CD1c-positive myeloid dendritic cell (primary cell): ENCODE results near the gene GPA33.
A peak's percentile ranks its signal among the peaks of the same experiment; 100 is the strongest.
"Not testable (repeated sequence)": the region's sequence is repeated elsewhere in the genome, so short reads cannot be mapped to it uniquely, and the experiment has no call there.

Experiments used
- DNase-seq: peaks from one replicate; pipeline ENCODE4 v3.0.0-alpha.2; 2016; ENCODE audit errors: extremely low spot score

Gene GPA33

DNA sequence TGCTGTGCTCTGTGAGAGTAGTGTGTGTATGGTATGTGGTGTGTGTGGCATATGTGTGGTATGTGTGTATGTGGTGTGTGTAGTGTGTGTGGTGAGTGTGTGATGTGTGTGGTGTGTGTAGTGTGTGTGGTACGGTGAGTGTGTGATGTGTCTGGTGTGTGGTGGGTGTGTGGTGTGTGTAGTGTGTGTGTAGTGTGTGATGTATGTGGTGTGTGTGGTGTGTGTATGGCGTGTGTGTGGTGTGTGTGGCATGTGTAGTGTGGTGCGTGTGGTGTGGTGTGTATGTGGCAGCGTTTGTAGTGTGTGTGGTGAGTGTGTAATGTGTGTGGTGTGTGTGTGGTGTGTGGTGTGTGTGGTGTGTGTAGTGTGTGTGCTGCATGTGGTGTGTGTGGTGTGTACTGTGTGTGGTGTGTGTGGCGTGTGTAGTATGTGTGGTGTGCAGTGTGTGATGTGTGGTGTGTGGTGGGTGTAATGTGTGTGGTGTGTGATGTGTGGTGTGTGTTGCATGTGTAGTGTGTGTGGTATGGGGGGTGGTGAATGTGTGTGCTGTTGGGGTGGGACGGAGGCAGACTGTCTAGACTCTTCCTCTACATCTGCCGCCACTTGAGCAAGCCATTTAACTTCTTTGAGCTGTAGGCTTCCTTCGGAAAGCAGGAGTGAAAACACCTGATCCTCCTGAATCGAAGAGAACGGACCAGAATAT lies 33.5 kb downstream of the GPA33 start:
- no peak for DNase-seq

DNA sequence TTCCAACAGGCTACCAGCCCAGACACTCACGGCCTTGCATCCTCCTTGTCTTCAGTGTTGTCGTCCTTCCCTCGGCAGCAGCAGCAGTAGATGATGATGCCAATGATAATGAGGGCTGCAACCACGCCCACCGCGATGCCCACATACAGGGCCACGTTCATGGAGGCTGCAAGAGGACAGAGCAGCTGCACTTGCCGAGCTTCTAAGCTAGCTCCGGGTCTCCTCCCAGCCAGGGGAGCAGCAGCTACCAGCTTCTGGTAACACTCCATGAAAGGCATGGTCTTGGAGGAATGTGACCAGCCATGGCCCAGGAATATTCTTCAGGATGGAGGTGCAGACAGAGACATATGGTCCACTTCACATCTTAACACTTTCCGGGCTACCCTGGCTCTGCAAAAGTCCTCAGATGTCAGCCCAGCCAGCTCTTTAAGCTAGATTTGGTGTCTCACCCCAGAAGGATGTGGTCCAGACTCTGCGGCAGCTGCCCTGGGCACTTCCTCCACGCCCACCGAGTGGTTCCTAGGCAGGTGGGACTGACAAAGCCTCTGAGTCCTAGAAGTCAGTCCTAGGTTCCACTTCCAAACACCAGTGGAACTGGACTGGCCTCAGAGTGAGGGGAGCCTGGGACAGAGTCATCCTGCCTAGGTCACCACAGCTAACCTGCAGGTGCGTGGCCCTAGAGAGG lies 35.1 kb downstream of the GPA33 start:
- no peak for DNase-seq

DNA sequence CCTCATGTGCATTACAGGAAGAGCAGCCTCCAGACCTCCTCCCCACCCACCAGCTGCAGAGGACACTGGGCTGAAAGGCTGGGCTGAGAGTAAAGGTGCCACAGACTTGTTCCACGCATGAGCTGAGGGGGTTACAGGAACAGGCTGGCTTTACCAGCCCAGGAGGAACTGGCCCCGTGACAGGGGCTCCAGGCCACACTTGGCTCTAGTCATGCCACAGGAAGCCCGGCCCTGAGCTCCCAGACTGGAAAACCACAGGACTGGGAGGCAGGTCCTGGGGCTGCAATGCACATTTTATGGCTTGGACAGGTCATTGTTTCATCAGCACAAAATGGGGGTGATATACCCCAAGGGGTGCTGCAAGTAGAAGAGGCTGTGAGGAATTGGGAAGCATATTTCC lies 35.6 kb downstream of the GPA33 start:
- no peak for DNase-seq

DNA sequence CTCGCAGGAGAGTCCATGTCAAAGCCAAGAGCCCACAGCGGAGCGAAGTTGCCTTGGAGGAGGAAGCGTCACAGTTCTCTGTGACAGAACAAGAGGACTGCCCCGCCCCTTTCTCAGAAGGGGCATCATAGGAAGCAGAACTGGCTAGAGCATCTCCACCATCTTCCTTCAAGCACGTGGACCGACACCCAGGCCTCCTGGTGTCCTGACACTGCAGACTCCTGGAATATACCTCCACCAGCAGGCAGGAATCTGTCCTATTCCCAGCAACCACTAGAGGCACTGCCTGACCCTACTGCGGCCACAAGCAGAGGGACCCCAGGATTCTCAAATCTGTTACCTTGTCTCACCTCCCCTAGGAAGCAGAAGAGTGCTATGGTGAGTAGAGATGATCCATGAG lies 37.8 kb downstream of the GPA33 start:
- DNase-seq: no peak

DNA sequence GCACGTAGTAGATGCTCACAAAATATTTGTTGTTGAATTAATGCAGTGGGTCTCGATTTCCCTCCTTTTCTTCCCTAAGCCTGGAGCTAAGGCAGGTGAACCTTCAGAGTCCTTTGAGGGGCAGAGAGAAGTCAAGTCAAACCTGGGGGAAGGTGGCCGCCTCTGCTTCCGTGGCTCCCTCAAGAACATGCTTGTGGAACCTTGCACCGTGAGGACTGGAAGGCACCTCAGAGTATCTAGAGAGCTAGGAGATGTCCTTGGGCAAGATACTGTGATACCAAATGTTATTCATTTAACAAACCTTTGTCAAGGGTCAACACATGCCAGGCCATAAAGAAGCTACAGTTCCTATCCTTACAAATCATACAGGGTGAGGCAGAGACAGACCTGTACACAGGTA lies 38.3 kb downstream of the GPA33 start:
- no peak for DNase-seq

DNA sequence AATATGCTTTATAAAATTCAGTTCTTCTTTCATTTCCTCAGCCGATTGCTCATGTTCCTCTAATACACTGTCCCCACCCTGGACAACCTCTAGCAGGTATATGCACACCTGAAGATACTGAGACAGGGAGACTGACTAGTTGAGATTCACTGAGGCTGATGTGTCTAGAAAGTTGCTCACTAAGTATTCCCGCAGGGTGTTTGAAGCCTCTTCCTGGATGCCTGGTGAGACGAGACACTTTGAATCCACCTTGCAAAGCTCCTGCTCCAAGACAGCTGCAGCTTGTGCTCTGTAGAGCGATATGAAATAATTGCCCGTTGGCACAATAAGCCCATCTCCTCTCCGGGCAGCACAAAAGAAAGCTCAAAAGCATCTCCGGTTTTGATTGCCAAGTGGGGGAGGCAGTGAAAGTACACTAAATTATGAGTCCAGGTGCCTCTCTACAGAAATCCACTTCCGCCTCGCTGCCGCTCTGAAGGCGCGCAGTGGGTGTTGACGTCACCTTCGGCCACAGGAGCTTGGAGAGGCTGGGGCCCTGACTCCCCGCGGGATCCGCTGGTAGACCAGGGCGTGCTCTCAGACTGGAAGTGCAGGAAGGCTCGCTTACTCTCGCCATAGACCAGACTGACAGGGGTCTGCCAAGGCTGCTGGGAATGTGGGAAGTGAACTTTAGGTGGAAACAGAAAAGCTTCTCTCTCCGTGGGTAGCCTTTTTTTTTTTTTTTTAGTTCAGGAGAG lies 46.3 kb downstream of the GPA33 start:
- DNase-seq: peak; percentile 54

DNA sequence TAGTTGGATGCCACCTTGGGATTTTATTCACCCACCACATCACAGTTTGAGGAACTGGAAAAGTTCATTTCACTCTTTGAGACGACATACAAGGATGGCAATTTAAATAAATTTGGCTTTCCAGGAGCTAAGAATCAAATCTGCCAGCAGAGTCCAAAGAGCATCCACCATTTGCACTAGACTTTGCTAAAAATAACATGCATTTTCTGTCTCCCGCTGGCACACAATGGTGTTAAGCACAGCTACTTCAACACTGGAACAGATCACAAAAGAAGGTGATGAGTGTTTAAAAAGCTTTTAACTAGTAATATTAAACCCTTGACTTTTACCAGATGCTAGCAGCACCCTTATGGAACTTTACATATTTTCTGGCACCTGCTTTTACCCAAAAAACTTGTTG lies 56.5 kb downstream of the GPA33 start:
- no peak for DNase-seq

DNA sequence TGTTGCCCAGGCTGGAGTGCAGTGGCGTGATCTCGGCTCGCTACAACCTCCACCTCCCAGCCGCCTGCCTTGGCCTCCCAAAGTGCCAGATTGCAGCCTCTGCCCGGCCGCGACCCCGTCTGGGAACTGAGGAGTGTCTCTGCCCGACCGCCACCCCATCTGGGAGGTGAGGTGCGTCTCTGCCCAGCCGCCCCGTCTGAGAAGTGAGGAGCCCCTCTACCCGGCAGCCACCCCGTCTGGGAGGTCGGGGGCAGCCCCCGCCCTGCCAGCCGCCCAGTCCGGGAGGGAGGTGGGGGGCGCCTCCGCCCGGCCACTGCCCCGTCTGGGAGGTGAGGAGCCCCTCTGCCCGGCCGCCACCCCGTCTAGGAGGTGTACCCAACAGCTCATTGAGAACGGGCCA lies 60.6 kb downstream of the GPA33 start:
- DNase-seq: not testable (repeated sequence)

DNA sequence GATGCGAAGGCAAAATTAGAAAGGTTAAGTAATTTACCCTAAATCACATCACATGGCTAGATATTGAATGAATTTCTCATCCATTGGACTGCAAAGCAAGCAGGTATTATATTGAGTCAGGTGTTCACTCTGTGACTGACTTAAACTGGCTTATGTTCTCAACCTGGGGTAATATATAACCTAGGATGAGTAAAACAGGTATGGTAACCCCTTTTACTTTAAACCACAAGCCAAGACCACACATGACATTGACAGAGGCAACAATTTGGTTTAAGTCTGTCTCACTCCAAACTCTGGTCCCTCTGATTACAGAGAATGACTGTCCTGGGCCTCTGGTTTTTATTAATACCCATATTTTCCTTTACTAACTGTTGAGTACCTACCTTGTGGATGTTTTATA lies 67.8 kb downstream of the GPA33 start:
- DNase-seq: no peak

DNA sequence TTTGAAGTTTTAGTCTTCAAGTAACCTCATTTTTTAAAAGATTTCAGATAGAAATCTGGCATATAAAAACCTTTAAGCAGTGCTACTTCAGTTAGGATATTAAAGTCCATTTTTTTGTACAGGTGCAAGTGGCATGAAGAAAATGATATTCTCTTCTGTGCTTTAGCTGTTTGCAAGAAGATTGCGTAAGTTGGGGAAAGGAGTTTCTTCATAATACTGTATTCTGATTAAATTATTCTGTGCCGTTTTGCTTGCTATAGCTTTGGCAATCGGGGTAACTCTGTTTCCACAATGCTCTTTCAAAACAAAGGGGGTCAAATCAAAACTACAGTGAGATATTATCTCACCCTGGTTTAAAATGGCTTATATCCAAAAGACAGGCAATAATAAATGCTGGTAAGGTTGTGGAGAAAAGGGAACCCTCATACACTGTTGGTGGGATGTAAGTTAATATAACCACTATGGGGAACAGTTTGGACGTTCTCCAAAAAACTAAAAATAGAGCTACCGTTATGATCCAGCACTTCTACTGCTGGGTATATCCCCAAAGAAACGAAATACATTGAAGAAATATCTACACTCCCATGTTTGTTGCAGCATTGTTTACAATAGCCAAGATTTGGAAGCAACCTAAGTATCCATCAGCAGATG lies 74.0 kb downstream of the GPA33 start:
- DNase-seq: no peak

DNA sequence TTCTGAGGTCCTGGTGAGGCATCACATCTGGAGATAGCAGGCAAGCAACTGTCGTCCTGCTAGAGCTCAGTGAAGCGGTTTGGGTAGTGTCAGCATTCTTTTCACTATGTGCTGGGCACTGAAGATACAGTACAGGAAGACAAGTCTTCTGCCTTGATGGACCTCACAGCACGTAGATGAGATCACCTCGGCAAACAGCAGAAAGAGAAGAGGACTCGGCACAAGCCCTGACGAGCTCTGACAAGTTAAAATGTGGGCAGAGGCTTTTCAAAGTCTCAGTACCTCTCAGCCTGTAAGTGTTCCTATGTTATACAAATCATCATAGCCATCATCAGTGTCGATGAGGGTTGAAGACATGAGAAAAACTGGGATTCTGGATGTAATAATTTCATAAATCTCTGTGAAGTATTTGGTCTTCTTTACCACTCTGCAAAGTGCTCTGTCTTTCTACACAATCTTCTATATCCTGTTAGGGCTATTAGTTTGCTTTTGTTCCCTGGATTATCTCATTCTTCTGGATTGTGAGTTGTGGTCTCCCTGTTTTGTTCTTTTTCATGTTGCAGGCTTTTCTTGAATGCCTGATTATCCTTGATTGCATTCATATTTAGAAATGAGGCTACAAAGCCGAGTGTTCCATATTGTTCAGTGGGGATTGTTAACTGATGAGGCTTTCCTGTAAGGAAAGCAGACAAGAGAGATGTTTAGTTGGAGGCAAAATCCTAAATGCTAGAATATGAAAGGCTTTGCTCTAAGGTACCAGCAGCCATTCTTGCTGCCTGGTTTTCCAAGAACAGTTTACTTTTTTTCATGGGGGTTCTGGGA lies 76.9 kb downstream of the GPA33 start:
- no peak for DNase-seq

DNA sequence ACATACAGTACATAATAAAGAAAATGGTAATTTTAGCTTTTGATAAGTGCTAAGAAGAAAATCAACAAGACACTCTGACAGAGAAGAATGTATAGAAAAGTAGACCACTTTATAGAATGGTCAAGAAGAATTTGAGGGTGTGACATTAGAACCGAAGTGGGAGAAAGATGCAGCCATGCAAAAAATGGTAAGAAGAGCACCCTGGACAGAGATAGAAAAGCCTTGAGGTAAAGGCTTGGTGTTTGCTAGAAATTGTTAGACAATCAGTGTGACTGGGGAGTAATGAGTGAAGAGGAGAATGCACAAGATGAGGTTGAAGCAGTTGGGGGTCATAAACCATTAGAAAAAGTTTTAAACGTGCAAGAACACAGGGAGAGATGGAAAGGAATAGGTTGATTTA lies 77.6 kb downstream of the GPA33 start:
- no peak for DNase-seq

DNA sequence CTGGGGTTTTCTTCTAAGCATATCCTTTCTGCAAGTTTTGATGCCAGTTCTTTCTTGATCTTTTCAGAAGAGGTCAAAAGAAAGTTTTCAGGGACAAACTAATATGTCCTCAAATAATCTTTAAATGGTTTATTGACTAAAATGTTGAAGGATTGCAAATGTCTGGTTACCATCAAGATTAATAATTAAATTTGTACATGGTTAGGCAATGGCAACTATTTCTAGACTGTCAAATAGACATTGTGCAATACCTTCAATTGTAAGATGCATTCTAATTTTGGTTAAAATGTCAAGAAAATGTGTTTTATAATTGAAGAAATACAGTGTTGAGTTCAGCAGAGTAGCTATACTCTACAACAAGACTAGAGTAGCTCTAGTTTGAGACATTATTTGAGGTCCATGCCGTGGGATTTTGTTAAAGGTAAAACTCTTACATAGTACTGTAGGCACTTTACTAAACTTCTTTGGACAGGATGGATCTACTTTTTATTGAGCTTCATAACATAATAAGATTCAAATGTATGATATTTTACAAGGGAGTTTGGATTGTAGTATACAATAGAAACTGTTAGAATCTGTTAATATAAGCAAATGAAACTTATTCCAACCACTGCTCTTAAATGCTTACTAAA lies 78.5 kb downstream of the GPA33 start:
- DNase-seq: no peak

DNA sequence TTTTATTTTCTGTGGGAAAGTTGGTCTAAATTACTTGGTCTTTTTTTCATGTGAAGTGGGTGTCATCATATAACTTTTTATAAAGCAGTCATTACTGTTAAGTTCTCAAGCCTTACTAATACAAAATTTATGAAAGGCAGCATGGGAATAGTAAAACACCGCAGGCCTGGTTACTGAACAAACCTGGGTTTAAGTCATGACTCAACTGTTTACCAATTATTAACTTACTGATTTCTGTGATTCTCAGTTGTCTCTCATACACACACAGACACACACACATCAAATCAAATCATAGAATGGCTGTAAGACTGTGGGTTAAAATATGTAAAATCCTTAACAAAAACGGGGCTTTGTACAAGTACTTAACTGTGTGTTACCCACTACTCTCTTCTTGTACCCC lies 86.5 kb downstream of the GPA33 start:
- DNase-seq: no peak
